Pulmonary artery endothelial cell (primary cell): ENCODE results near the gene MIA2. TPM values are rescaled to one million over a fixed set of nuclear protein-coding genes. Genes with fewer than 3 reads are reported as not detected.

Source experiments
- DNase-seq: peaks from one replicate; pipeline ENCODE4 v3.0.0-alpha.2; 2011; ENCODE audit warnings: low read depth, low spot score
- total RNA-seq: library from RNA; depleted of rRNA; stranded (reverse); fragments of >200 nt; gene quantifications from 2 replicates; pipeline ENCODE4 v1.2.3, GENCODE V29; 2014

MIA2 gene
- total RNA-seq, 1 donor from 2014 or later: 8.5 TPM

GRCh38 chr14:39434401-39434800 is 200.7 kb downstream of the MIA2 start:
- no peak for DNase-seq

DNA sequence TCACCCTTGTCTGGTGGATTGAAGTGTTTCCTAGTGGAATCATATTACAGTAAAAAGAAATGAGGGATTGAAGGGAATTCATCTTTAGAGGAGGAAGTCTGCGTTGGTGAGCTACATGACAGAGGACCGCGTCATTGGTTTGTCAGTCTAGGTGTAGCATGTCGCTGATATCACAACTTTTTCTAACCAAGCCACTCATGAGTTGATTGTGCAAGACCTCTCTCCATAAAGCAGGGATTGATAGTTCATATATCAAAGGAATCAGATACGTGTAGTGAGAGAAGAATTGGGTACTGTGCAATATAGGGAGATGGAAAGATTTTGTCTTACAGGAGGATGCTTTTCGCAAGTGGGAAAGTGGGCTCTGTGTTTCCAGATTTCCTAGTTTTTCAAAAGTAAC is 201.5 kb downstream of the MIA2 start:
- no peak for DNase-seq

Other genes with a start within 250 kb of the MIA2 start
- gene SEC23A, start 130.7 kb upstream of the MIA2 start, total RNA-seq: 311 and 339 TPM in 2 replicates
- gene GEMIN2, start 119.6 kb upstream of the MIA2 start, total RNA-seq: 31.1 and 46.7 TPM in 2 replicates
- gene TRAPPC6B, start 63.6 kb upstream of the MIA2 start, total RNA-seq: 21.1 and 32.6 TPM in 2 replicates
- gene PNN, start 58.7 kb upstream of the MIA2 start, total RNA-seq: 17.5 and 32.9 TPM in 2 replicates
- 12.7 and 17.5 TPM in 2 replicates for gene FBXO33, start 198.5 kb downstream of the MIA2 start, total RNA-seq